ENCODE measurements around the gene TNFRSF11A.
A peak's percentile ranks its signal among the peaks of the same experiment; 100 is the strongest.

Gene TNFRSF11A

GRCh38 chr18:62388855-62389760, 64.0 kb downstream of the TNFRSF11A start:
- WGBS, 2 donors (ENCODE audit: extremely low coverage in 2 of 2, insufficient read length in 2 of 2, insufficient replicate concordance in 1 of 2), result no CpG with 5 or more reads among the region's 16 CpGs
- DNase-seq (ENCODE audit: low spot score), result no peak
- no peaks in the 10 kb centered on the region for H3K4me1 ChIP-seq (ENCODE audit: control insufficient read depth in 2 of 2, insufficient read depth in 1 of 2, low read depth in 1 of 2, low read length in 2 of 2)
- H4K91ac ChIP-seq (ENCODE audit: low read depth, low read length, poor library complexity), result no peak overlapping the region
- no peak overlapping the region for H3K27ac ChIP-seq (replicated peaks; ENCODE audit: low read length)
- H3K27me3 ChIP-seq (ENCODE audit: control insufficient read depth in 3 of 3, insufficient read depth in 3 of 3, low read depth in 1 of 3, low read length in 3 of 3), result no peaks in the 10 kb centered on the region
- H3K79me1 ChIP-seq (ENCODE audit: low read depth, low read length), result no peaks in the 10 kb centered on the region
- H3K36me3 ChIP-seq (replicated peaks in 1 of 2; ENCODE audit: control insufficient read depth in 2 of 2, insufficient read depth in 2 of 2, low read length in 2 of 2), result no peaks in the 10 kb centered on the region
- H3K9ac ChIP-seq (ENCODE audit: low read depth, low read length, poor library complexity), result no peak overlapping the region
- no peak overlapping the region for H3K23ac ChIP-seq (ENCODE audit: low read depth, low read length, poor library complexity)
- H2BK12ac ChIP-seq (ENCODE audit: low read length), result no peak overlapping the region
- H2BK5ac ChIP-seq (ENCODE audit: low read length), result no peak overlapping the region
- H4K8ac ChIP-seq (ENCODE audit: low read depth, low read length), result no peak overlapping the region
- no peak overlapping the region for H3K4me3 ChIP-seq (ENCODE audit: low read length in 2 of 2)
- no peak overlapping the region for H3K14ac ChIP-seq (ENCODE audit: low read length)
- no peak overlapping the region for H2AFZ ChIP-seq (ENCODE audit: low read length)
- H3K18ac ChIP-seq (ENCODE audit: low read length), result peak overlapping the region; percentile 1
- H3K4ac ChIP-seq (ENCODE audit: low read length), result no peak overlapping the region
- H2BK15ac ChIP-seq (ENCODE audit: low read length), result no peak overlapping the region
- no peak overlapping the region for H3K4me2 ChIP-seq (ENCODE audit: insufficient read depth, low read length, poor library complexity, severe bottlenecking)
- H2BK120ac ChIP-seq (ENCODE audit: low read depth, low read length), result no peak overlapping the region
- no peaks in the 10 kb centered on the region for H3K9me3 ChIP-seq (replicated peaks in 1 of 2; ENCODE audit: control insufficient read depth in 2 of 2, insufficient read depth in 1 of 2, low read depth in 1 of 2, low read length in 2 of 2)
- no peak overlapping the region for H2AK5ac ChIP-seq (ENCODE audit: low read depth, low read length)

GRCh38 chr18:62389761-62390481, 64.8 kb downstream of the TNFRSF11A start:
- Histone ChIP-seq H3K27ac (replicated peaks; ENCODE audit: low read length) (no peak overlapping the region), H2BK12ac (ENCODE audit: low read length) (no peak overlapping the region), H2BK15ac (ENCODE audit: low read length) (no peak overlapping the region), H2AFZ (ENCODE audit: low read length) (no peak overlapping the region), H3K27me3 (ENCODE audit: control insufficient read depth in 3 of 3, insufficient read depth in 3 of 3, low read depth in 1 of 3, low read length in 3 of 3) (no peaks in the 10 kb centered on the region), H3K4me1 (ENCODE audit: control insufficient read depth in 2 of 2, insufficient read depth in 1 of 2, low read depth in 1 of 2, low read length in 2 of 2) (no peaks in the 10 kb centered on the region), H4K8ac (ENCODE audit: low read depth, low read length) (no peak overlapping the region), H3K9ac (ENCODE audit: low read depth, low read length, poor library complexity) (no peak overlapping the region), H3K9me3 (replicated peaks in 1 of 2; ENCODE audit: control insufficient read depth in 2 of 2, insufficient read depth in 1 of 2, low read depth in 1 of 2, low read length in 2 of 2) (no peaks in the 10 kb centered on the region), H3K4me2 (ENCODE audit: insufficient read depth, low read length, poor library complexity, severe bottlenecking) (no peak overlapping the region), H3K79me1 (ENCODE audit: low read depth, low read length) (no peaks in the 10 kb centered on the region), H3K18ac (ENCODE audit: low read length) (no peak overlapping the region), H3K14ac (ENCODE audit: low read length) (no peak overlapping the region), H3K4ac (ENCODE audit: low read length) (no peak overlapping the region), H4K91ac (ENCODE audit: low read depth, low read length, poor library complexity) (no peak overlapping the region), H2BK120ac (ENCODE audit: low read depth, low read length) (no peak overlapping the region), H3K23ac (ENCODE audit: low read depth, low read length, poor library complexity) (no peak overlapping the region), H3K4me3 (ENCODE audit: low read length in 2 of 2) (no peak overlapping the region), H3K36me3 (replicated peaks in 1 of 2; ENCODE audit: control insufficient read depth in 2 of 2, insufficient read depth in 2 of 2, low read length in 2 of 2) (no peaks in the 10 kb centered on the region), H2AK5ac (ENCODE audit: low read depth, low read length) (no peak overlapping the region), H2BK5ac (ENCODE audit: low read length) (no peak overlapping the region)
- no peak for DNase-seq (ENCODE audit: low spot score)
- no CpG with 5 or more reads among the region's 11 CpGs for WGBS, 2 donors (ENCODE audit: extremely low coverage in 2 of 2, insufficient read length in 2 of 2, insufficient replicate concordance in 1 of 2)

GRCh38 chr18:62394006-62394763, 69.1 kb downstream of the TNFRSF11A start:
- Histone ChIP-seq H3K4ac (ENCODE audit: low read length) (no peak overlapping the region), H3K4me3 (ENCODE audit: low read length in 2 of 2) (no peak overlapping the region), H2BK120ac (ENCODE audit: low read depth, low read length) (no peak overlapping the region), H2AK5ac (ENCODE audit: low read depth, low read length) (no peak overlapping the region), H2BK5ac (ENCODE audit: low read length) (no peak overlapping the region), H2AFZ (ENCODE audit: low read length) (no peak overlapping the region), H3K18ac (ENCODE audit: low read length) (no peak overlapping the region), H4K91ac (ENCODE audit: low read depth, low read length, poor library complexity) (no peak overlapping the region), H3K9me3 (replicated peaks in 1 of 2; ENCODE audit: control insufficient read depth in 2 of 2, insufficient read depth in 1 of 2, low read depth in 1 of 2, low read length in 2 of 2) (no peaks in the 10 kb centered on the region), H3K27ac (replicated peaks; ENCODE audit: low read length) (no peak overlapping the region), H3K14ac (ENCODE audit: low read length) (no peak overlapping the region), H3K36me3 (replicated peaks in 1 of 2; ENCODE audit: control insufficient read depth in 2 of 2, insufficient read depth in 2 of 2, low read length in 2 of 2) (no peaks in the 10 kb centered on the region), H2BK15ac (ENCODE audit: low read length) (no peak overlapping the region), H3K79me1 (ENCODE audit: low read depth, low read length) (no peaks in the 10 kb centered on the region), H3K23ac (ENCODE audit: low read depth, low read length, poor library complexity) (no peak overlapping the region), H3K9ac (ENCODE audit: low read depth, low read length, poor library complexity) (no peak overlapping the region), H2BK12ac (ENCODE audit: low read length) (no peak overlapping the region), H3K4me1 (ENCODE audit: control insufficient read depth in 2 of 2, insufficient read depth in 1 of 2, low read depth in 1 of 2, low read length in 2 of 2) (no peaks in the 10 kb centered on the region), H3K27me3 (ENCODE audit: control insufficient read depth in 3 of 3, insufficient read depth in 3 of 3, low read depth in 1 of 3, low read length in 3 of 3) (no peaks in the 10 kb centered on the region), H3K4me2 (ENCODE audit: insufficient read depth, low read length, poor library complexity, severe bottlenecking) (no peak overlapping the region), H4K8ac (ENCODE audit: low read depth, low read length) (no peak overlapping the region)
- no CpG with 5 or more reads among the region's 15 CpGs for WGBS, 2 donors (ENCODE audit: extremely low coverage in 2 of 2, insufficient read length in 2 of 2, insufficient replicate concordance in 1 of 2)
- no peak for DNase-seq (ENCODE audit: low spot score)

GRCh38 chr18:62396381-62396780, 71.3 kb downstream of the TNFRSF11A start:
- no peak overlapping the region for H2BK5ac ChIP-seq (ENCODE audit: low read length)
- WGBS, 2 donors (ENCODE audit: extremely low coverage in 2 of 2, insufficient read length in 2 of 2, insufficient replicate concordance in 1 of 2), result no CpG with 5 or more reads among the region's 3 CpGs
- no peak overlapping the region for H3K4me3 ChIP-seq (ENCODE audit: low read length in 2 of 2)
- H4K91ac ChIP-seq (ENCODE audit: low read depth, low read length, poor library complexity), result no peak overlapping the region
- H2AFZ ChIP-seq (ENCODE audit: low read length), result no peak overlapping the region
- H3K4me1 ChIP-seq (ENCODE audit: control insufficient read depth in 2 of 2, insufficient read depth in 1 of 2, low read depth in 1 of 2, low read length in 2 of 2), result peaks cover 0 to 5% of the 10 kb centered on the region in 2 donors
- no peak overlapping the region for H2BK15ac ChIP-seq (ENCODE audit: low read length)
- no peaks in the 10 kb centered on the region for H3K36me3 ChIP-seq (replicated peaks in 1 of 2; ENCODE audit: control insufficient read depth in 2 of 2, insufficient read depth in 2 of 2, low read length in 2 of 2)
- no peak overlapping the region for H3K9ac ChIP-seq (ENCODE audit: low read depth, low read length, poor library complexity)
- H2AK5ac ChIP-seq (ENCODE audit: low read depth, low read length), result no peak overlapping the region
- H3K23ac ChIP-seq (ENCODE audit: low read depth, low read length, poor library complexity), result no peak overlapping the region
- H3K4ac ChIP-seq (ENCODE audit: low read length), result no peak overlapping the region
- no peak overlapping the region for H3K27ac ChIP-seq (replicated peaks; ENCODE audit: low read length)
- no peak overlapping the region for H4K8ac ChIP-seq (ENCODE audit: low read depth, low read length)
- no peaks in the 10 kb centered on the region for H3K9me3 ChIP-seq (replicated peaks in 1 of 2; ENCODE audit: control insufficient read depth in 2 of 2, insufficient read depth in 1 of 2, low read depth in 1 of 2, low read length in 2 of 2)
- no peak overlapping the region for H2BK12ac ChIP-seq (ENCODE audit: low read length)
- DNase-seq (ENCODE audit: low spot score), result no peak
- no peaks in the 10 kb centered on the region for H3K27me3 ChIP-seq (ENCODE audit: control insufficient read depth in 3 of 3, insufficient read depth in 3 of 3, low read depth in 1 of 3, low read length in 3 of 3)
- H3K18ac ChIP-seq (ENCODE audit: low read length), result no peak overlapping the region
- no peak overlapping the region for H3K4me2 ChIP-seq (ENCODE audit: insufficient read depth, low read length, poor library complexity, severe bottlenecking)
- H2BK120ac ChIP-seq (ENCODE audit: low read depth, low read length), result no peak overlapping the region
- no peaks in the 10 kb centered on the region for H3K79me1 ChIP-seq (ENCODE audit: low read depth, low read length)
- H3K14ac ChIP-seq (ENCODE audit: low read length), result no peak overlapping the region

Measured in neuronal stem cell (in vitro differentiated cells).